HUDEP-2 (cell line): ENCODE measurements around the gene GPR27.
A peak's percentile ranks its signal among the peaks of the same experiment; 100 is the strongest.

Source experiments
- DNase-seq, 76 experiments: peaks; one replicate each; lab custom pipeline; 2025; ENCODE audit not compliant: unreplicated experiment in 76 of 76; lab: John Stamatoyannopoulos, UW

Gene GPR27

DNA sequence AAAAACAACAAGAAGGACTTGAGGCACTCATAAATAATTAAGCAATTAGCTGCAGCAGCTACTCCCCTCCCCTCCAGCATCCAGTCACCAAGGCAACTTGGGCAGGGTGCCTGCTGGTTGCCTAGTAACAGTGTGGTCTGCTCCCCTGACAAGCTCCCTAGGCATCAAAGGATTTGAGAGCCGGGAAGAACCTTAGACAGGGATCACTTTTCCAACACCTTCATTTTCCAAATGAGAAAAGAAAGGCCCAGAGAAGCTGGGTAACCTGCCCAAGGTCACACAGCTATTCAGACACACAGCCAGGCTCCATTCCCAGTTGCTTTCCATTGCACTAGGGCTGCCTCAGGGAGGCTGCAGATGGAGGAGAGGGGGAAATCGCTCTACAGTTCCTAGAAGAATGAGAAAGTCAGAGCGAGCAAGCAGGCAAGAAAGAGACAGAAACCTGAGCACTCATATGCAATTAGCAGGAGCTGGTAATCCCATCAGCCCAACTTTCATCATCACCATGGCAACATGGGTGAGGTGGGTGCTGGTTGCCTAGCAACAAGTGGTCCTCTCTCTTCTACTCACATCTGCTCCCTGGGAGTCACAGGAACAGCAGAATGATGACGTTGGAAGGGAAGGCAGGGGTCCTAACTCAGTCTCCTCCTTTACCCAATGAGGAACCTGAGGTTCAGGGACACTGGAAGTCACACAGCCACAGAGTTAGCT is 24.9 kb upstream of the GPR27 start:
- peak in 2 of 76 experiments; percentile 3 for DNase-seq

DNA sequence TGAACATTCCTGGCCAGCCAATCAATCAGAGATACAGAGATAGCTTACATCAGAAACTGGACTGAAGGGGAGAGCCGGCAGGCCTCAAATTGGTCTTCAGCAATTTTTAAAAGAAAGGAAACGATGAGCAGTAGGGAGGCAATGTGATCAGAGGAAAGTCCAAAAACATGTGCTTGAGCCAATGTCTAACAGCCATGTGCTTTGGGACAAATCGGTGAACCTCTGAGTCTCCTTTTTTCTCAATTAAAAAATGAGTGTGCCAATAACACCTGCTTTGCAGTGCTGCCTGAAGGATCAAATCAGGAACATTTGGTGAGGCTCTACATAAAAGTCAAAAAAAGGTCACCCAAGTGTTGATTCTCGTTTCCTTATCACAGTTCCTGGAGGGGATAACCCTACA is 21.0 kb upstream of the GPR27 start:
- DNase-seq = no peak

DNA sequence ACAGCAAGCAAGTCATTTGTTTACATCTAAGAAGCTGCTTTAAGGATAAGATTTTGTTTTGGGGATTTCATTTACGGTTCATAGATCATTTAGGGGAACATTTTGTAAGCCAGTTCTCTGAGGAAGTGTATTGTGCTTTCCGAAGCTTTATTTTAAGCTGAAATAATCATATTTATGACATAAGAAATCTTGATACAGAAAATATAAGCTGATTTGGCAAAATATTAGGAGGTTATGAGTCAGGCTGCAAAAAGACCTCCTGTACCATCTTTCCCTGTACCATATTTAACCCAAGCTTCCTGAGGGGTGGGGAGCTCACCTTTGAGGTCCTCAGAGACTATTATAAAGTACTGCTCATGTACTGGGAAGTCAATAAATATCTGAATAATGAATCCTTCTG is 20.3 kb upstream of the GPR27 start:
- no peak for DNase-seq

DNA sequence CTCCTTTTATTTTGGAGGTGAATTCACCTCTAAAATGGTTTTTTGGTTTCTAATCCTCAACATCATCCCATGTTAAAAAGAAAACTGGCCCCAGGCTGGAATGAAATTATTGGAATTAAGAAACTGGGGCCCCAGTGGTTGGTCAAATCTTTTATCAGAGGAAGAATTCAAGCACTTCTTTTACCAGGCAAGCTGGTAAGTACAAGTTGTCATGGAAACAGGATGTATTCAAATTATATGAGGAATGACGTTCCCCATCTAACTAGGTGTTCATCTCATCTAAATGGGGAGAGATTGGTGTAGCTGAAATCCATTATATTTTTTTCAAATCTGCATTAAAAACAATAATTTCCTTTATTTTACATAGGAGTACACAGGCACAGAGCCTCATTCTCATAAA is 18.8 kb upstream of the GPR27 start:
- DNase-seq = no peak

DNA sequence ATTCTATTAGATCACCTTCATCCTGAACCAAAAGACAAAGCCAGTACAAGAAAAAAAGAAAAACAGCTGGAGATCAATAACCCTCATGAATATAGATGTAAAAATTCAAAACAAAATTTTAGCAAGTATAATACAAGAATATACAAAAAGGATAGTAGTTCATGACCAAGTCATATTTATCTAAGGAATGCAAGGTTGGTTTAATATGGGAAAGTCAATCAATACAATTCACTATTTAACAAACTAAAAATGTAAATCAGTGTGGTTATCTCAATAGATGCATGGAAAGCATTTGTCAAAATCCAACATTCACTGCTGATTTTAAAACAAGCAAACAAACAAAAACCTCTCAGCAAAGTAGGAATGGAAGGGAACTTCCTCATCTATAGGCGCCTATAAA is 11.0 kb upstream of the GPR27 start:
- no peak for DNase-seq

DNA sequence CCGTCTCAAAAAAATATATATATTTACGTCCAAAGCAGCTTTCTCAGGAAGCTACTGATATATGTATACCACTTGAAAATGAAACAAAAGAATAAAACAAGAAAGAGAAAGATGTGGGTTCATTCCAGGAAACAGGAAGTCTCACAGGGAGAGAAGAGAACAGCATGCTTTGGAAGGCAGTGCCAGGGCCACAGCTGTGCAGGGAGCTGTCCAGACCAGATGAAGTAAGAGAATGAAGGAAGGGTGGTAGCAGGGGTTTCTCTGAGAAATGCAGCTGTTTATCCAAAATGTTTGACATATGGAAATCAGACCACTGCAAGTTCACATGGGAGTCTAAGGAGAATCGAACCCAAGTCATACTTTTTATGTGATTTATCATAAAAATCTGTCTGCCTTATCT is 8.9 kb upstream of the GPR27 start:
- no peak for DNase-seq

DNA sequence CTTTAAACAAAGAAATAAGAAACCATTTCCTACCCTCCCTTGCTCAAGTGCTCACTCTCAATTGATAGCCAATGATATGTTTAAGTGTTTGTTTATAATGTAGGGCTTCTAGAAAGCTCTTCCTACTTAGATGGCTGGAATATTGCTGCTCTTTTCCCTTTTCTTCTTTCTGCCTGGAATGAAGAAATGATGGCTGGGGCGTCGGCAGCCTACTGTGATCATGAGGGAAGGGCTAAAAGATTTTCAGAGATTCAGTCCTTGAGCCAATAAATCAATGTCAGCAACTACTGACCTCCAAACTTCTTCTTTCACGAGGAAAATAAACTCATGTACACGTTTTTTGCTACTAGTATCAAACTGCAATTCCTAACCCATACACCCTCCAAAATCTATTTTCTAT is 2.1 kb upstream of the GPR27 start:
- no peak for DNase-seq

DNA sequence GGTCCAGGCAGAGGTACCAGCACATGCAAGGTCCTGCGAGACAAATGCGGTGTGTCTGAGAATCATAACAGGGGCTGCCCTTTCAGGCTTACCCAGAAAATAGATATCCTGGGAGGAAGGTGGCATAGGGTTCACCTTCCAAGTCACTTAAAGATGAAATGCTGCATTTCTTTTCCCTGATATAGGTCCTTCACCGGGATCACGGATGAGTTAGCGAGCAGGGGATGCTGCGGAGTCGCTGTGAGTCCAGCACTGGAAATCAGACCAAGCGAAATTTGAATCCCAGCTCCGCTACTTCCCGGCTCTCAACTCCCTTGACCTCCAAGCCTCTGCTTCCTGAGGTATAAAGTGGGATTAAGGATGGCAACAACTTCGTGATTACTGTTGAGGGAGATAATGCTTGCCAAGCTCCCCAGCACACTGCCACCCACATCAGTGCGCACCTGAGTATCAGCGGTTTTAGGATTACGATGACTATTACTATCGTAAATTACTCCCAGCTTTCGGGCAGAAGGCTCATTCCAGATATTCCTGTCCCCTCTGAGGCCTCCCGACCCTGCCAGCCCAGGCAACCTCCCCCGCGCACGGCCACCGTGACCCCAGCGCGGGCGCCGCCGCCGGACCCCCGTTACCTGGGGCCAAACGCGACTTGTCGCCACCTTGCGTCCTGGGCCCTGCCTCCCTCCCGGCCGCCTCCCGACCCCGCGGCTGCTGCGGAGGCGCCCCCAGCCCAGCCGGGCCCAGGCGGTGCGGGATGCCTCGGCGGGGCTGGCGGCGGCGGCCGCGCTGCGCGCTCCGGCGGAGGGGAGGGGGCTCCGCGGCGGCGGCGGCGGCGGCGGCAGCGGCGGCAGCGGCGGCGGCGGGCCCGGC is 589 bp upstream of the GPR27 start:
- DNase-seq = no peak

DNA sequence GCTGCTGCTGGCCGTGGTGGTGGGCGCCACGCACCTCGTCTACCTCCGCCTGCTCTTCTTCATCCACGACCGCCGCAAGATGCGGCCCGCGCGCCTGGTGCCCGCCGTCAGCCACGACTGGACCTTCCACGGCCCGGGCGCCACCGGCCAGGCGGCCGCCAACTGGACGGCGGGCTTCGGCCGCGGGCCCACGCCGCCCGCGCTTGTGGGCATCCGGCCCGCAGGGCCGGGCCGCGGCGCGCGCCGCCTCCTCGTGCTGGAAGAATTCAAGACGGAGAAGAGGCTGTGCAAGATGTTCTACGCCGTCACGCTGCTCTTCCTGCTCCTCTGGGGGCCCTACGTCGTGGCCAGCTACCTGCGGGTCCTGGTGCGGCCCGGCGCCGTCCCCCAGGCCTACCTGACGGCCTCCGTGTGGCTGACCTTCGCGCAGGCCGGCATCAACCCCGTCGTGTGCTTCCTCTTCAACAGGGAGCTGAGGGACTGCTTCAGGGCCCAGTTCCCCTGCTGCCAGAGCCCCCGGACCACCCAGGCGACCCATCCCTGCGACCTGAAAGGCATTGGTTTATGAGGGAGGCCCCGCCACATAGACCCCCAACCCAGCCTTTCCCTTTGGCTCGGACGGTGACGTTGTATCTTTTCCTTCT is 1.1 kb downstream of the GPR27 start:
- no peak for DNase-seq

DNA sequence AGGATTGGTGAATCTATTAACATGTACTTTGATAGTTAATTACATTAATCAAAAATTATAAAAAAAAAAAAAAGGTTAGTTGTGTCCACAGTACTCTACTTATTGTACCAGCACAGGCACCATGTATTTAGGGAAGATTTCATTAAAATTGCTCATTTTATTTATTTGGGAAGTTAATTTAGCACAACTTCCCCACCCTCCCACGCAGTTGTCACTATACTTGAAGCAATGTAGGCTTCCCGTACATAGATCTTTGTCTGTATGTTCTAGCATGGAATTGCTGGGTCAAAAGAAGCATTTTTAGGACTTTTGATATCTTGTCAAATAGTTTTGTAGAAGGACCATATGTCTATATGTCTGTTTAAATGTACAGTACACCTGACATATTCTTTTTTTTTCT is 4.4 kb downstream of the GPR27 start:
- no peak for DNase-seq

DNA sequence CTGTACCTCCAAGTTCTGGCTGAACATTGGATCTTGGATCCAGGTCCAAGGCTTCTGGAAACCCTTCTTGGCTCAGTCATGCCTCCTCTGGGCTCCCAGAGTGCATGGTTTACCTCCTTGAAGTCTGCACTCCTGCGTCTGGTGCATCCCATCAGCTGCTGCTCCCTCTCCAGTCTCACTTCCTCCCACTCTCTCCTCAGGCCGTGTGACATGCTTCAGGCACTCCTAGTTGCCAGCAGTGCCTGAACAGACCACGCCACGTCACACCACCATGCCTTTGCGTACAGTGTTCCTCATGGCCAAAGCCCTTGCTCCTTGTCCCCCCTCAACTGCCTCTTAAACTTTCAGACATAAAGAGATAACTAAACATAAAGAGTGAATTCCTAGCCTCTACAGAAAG is 5.7 kb downstream of the GPR27 start:
- no peak for DNase-seq

DNA sequence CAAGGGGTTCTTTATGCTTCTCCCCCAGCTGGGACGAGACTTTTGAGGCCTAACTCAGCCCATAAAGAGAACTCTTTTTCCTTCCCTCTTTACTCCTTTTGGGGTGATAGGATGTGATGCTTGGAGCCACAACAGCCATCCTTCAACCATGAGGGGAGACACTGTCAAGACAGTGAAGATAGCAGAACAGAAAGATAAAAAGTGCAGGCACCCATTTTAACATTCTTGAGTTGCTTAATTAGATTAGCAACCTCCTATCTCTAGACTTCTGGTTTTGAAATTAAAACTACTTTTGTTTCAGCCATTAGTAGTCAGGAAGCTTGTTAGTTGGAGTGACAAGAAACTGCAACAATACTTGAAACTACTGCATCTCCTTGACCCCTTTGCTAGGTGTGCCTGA is 6.5 kb downstream of the GPR27 start:
- DNase-seq = no peak

DNA sequence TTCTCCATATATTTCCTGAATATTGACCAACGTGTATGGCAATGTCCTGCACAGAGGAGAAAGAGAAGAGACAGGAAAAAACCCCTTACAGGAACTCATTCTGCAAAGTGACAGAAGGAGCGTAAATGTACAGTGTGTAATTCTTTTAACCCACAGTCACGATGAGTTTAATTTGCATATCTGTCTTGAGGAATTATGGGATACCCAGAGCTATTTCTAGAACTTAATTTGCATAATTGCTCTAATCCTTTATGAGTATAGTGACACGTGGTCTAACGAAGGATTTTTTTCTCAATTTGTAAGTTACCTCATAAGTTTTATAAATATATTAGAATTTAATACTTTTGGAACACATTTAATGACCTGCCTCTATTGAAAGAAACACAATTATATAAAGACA is 9.8 kb downstream of the GPR27 start:
- no peak for DNase-seq

DNA sequence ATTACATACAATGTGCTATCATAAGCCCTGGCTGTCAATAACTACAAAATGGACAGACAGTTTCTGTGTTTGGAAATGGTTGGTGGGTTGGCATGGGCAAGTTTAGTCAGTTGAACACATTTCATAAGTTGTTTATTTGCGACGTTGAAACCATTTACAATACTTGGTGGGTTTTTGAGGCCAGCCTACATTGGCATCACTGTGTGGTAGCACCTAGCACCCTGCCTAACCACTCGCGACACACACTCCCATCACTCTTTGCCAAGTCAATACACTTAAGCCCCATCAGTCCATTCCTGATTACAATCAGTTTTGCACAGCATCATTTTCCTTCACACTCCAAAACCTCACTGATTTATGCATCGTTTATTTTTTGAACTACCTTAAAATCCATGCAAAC is 17.5 kb downstream of the GPR27 start:
- no peak for DNase-seq

DNA sequence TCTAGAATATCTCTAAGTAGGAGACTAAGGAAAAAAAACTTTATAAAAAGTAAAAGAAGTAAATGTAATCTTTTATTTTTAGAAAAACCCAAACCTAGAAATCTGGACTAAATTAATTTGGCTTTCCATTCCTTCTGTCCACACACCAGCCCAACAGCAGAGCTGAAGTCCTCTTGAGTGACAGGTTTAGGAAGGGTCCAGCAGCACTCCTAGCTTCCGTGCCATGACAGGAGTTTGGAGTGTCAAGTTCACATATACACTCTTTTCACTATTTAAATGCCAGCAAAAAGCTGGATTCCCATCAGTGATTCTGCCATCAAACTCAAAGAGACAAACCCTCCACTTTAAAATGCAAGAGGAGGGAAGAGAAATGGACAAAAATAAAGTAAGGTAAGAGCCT is 18.2 kb downstream of the GPR27 start:
- DNase-seq = no peak

DNA sequence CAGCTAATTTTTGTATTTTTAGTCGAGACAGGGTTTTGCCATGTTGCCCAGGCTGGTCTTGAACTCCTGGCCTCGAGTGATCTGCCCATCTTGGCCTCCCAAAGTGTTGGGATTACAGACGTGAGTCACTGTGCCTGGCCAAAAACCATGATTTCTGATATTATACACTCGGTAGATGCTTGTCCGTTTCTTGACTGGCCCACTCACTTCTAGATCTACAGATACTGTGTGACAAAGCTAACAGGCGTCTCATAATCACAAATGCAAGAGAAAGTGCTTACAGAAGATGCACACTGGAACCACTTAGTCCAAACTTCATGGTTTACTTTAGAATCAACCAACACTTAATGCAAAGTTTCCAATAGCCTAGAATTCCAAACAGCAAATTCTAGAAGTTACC is 22.9 kb downstream of the GPR27 start:
- DNase-seq = no peak

DNA sequence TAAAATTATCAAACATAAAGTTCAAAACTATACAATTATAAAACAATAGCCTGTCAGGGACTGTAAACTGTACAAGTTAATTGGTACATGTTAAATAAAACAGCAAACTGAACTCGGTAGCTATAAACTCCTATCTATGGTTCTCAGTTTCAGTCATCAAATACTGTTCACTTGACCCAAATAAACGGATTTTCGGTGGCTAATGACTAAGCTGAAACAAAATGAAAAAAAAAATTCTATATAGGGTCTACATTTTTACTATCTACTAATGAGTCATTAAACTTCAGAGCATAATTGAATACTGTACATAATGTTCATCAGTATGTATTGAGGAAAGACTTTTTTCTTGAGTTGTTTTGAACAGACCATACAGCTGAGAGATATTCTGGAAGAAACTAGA is 24.7 kb downstream of the GPR27 start:
- no peak for DNase-seq

DNA sequence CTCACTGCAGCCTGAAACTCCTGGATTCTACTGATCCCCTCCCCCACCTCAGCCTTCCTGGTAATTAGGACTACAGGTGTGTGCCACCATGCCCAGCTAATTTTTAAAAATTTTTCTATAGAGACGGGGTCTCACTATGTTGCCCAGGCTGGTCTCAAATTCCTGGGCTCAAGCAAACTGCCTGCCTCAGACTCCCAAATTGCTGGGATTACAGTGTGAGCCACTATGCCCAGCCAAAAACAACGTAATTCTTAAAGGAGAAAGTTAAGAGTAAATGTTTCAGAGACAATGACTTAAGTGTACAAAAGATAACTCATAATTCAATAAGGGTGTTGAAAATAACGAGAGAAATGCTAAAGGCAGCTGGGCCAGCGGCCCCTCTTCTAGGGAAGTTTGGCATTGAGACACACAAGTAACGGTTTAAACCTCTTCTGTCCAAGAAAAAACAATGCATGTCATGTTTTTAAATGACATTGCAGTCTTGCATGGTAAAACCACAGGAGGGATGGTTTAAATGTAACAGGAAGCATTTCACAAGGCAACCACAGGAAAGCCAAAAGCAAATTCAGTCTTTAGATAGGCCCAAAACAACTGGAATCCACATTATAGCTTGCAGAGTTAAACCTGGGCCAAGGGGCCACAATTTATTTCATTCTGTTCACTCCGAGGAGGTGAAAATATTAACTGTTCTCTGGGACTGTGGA is 26.2 kb downstream of the GPR27 start:
- no peak for DNase-seq

DNA sequence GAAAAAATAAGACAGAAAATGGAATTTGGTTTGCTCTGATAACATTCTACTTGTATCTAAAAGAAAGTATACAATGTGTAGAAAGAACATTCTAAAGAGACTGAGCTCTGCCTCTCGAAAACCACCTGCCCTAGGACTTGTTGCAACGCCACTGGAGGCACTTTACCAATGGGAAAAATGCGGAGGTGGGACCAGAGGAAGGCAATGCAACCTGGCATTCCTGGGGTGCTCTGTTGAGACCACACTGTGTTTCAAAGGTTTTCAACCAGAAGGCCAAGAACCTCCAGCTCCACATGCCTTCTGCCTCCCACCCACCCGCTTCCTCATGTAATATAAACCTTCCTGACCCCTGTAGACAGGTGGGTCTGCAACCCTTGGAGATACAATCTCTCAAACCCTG is 26.8 kb downstream of the GPR27 start:
- no peak for DNase-seq

DNA sequence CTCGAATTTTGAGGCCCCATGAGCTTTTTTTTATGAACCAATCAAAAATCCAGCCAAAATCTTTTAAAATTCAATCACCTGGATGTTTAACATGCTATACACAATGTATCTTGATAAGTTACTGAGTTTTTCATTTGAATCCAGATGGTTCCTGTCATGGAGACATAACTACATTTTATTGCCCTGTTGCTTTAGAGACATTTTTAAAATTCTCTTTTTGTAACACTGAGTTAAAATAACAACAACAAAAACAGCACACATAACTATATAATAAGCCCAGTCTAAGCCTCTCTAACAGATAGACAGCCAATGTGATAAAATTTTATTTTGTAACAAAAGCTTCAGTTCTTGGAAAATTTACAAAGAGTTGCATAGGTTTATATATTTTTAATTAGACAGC is 29.5 kb downstream of the GPR27 start:
- no peak for DNase-seq

DNA sequence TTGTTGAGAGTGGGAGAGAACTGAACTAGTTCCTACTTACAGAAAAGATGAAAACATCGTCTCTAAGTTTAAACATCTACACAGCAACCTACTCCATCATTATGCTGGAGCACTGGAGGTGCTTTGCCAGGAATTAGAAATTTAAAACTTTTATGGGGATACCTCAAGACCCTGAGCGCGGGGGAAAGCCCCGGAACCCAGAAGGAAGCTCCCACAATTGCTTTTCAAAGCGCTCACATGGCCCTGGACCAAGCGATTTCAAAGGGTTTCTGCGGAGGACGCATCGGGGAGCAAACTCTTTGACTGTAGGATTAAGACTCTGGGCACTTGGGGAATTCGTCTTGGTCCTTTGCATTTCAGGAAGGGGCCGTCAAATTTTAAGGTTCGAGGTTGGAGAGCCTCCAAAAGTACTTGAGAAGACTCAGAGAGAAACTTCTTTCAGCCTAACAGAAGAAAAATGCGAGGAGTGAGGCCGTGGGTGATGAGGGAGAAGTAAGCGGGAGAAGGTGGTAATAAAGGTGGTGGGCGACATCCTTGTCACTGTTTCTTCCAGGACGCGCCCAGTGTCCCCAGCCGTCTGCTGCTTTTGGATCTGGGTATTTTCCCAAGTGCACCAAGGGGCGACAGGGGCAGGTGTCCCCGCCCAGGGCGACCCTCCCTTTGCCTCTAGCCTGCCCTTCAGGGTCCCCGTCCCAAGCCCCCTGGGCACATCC is 30.7 kb downstream of the GPR27 start:
- DNase-seq = no peak
